Keratinocyte (primary cell): ENCODE measurements around the gene RHEX. TPM values are rescaled to one million over a fixed set of nuclear protein-coding genes. Genes with fewer than 3 reads are reported as not detected.

Experiments used
- DNase-seq: peaks from one replicate; pipeline ENCODE4 v3.0.0-alpha.2; 2011; ENCODE audit warnings: low read depth, missing footprints, low spot score
- FAIRE-seq: peaks from 2 replicates; lab custom pipeline; 2011; peaks lifted over from hg19 to GRCh38; lab: Jason Lieb, UNC
- H2AFZ ChIP-seq: 2 replicates; pipeline ENCODE4 v1.6.0; 2012; ENCODE audit warnings: low read length, control low read depth, inconsistent platforms; ENCODE audit not compliant: control insufficient read depth
- H3K27ac ChIP-seq: 2 replicates; pipeline ENCODE4 v1.5.1; 2011; ENCODE audit warnings: low read length; ENCODE audit not compliant: control insufficient read depth, insufficient read depth
- H3K27me3 ChIP-seq: 3 replicates; pipeline ENCODE4 v1.6.0; 2011; ENCODE audit warnings: low read length; ENCODE audit not compliant: control insufficient read depth, insufficient read depth; ENCODE audit errors: extremely low read depth
- H3K36me3 ChIP-seq, 2 experiments: 2 replicates in 1 of 2; 3 replicates in 1 of 2; pipeline ENCODE4 v1.5.1; 2011; ENCODE audit warnings: low read length in 2 of 2, mild to moderate bottlenecking in 1 of 2; ENCODE audit not compliant: control insufficient read depth in 2 of 2, insufficient read depth in 2 of 2; ENCODE audit errors: extremely low read depth in 1 of 2
- H3K4me1 ChIP-seq: 3 replicates; pipeline ENCODE4 v1.5.1; 2011; ENCODE audit warnings: low read length; ENCODE audit not compliant: control insufficient read depth, insufficient read depth; ENCODE audit errors: extremely low read depth
- H3K4me2 ChIP-seq: 3 replicates; pipeline ENCODE4 v1.6.0; 2011; ENCODE audit warnings: low read depth, low read length; ENCODE audit not compliant: control insufficient read depth, insufficient read depth; ENCODE audit errors: extremely low read depth
- H3K4me3 ChIP-seq, 3 experiments: fragments of 200-600 bp in 1 of 3; sonication (generic) in 1 of 3; 2 replicates in 2 of 3; 3 replicates in 1 of 3; pipeline ENCODE4 v1.5.1; 2011 to 2016; ENCODE audit warnings: low read length in 3 of 3, mild to moderate bottlenecking in 3 of 3, control low read depth in 2 of 3, inconsistent platforms in 1 of 3, low read depth in 1 of 3, mixed read lengths in 1 of 3, mixed run types in 1 of 3, moderate library complexity in 1 of 3; ENCODE audit not compliant: control insufficient read depth in 2 of 3, insufficient read depth in 2 of 3; ENCODE audit errors: extremely low read depth in 1 of 3
- H3K79me2 ChIP-seq: 2 replicates; pipeline ENCODE4 v1.6.0; 2012; ENCODE audit warnings: low read length; ENCODE audit not compliant: control insufficient read depth, insufficient read depth
- H3K9ac ChIP-seq: 3 replicates; pipeline ENCODE4 v1.6.0; 2011; ENCODE audit warnings: low read length; ENCODE audit not compliant: control insufficient read depth, insufficient read depth; ENCODE audit errors: extremely low read depth
- H3K9me1 ChIP-seq: 3 replicates; pipeline ENCODE4 v1.6.0; 2011; ENCODE audit warnings: low read length; ENCODE audit not compliant: control insufficient read depth, insufficient read depth; ENCODE audit errors: extremely low read depth
- H3K9me3 ChIP-seq: 2 replicates; pipeline ENCODE4 v1.5.1; 2012; ENCODE audit warnings: low read depth, low read length; ENCODE audit not compliant: control insufficient read depth
- H4K20me1 ChIP-seq: 3 replicates; pipeline ENCODE4 v1.6.0; 2011; ENCODE audit warnings: low read length; ENCODE audit not compliant: control insufficient read depth, insufficient read depth; ENCODE audit errors: extremely low read depth
- EZH2 ChIP-seq: IDR thresholded peaks from one replicate; pipeline ENCODE4 v1.6.1; 2012; ENCODE audit warnings: inconsistent platforms, mild to moderate bottlenecking, low read length, moderate library complexity
- dilution Hi-C: fragments of 300-500 bp; cut with MboI; formaldehyde crosslinking; loops from one replicate; pipeline ENCODE4 v1.7.0; 2020; ENCODE audit warnings: low sequenced_read_pairs; ENCODE audit not compliant: extremely low pct_ligation_motif_present
- polyA plus RNA-seq, 5 experiments: library from polyadenylated mRNA; depleted of rRNA in 3 of 5; stranded (reverse) in 3 of 5; stranded (forward) in 1 of 5; unstranded in 1 of 5; fragments of >200 nt; gene quantifications; 1 replicate in 1 of 5; 2 replicates in 3 of 5; 3 replicates in 1 of 5; pipeline versions ENCODE4 v1.2.1 to v1.2.3, GENCODE V29; 2011 to 2012; ENCODE audit warnings: missing spikeins in 2 of 5, low read depth in 1 of 5, low replicate concordance in 1 of 5
- TF ChIP-seq, protein P1 (sequence below), 3 experiments: IDR thresholded peaks in 1 of 3; conservative IDR thresholded peaks in 1 of 3; optimal IDR thresholded peaks in 1 of 3; 2 replicates in 2 of 3; 3 replicates in 1 of 3; pipeline versions ENCODE3 to v1.5.1; 2011; ENCODE audit warnings: low read length in 3 of 3, mild to moderate bottlenecking in 3 of 3, moderate library complexity in 2 of 3, control low read depth in 1 of 3, inconsistent platforms in 1 of 3; ENCODE audit not compliant: insufficient read depth in 2 of 3; ENCODE audit errors: extremely low read depth in 1 of 3

Gene RHEX
- polyA plus RNA-seq, 1 donor (not counting 4 experiments of a cell fraction or from before 2014, with no cell fraction given): not detected

DNA sequence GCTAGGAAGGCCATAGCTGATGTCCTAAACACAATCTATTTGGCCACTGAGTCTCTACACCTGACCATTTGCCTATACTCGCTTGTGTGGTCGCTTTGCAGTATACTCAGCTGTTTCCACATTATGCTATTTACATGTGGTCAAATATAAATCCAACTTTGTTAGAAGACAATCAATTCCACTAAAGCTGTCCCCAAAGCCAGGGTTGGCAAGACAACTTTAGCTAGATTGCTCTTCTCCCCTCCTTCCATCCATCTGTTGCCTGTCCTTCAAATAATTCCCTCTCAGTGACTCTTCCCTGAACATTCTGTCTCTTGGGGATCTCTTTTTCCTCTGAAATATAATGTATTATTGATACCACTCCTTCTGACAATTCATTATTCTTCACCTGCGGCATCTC is 34.1 kb downstream of the RHEX start:
- no peak for TF ChIP-seq EZH2
- TF ChIP-seq, protein P1, sequence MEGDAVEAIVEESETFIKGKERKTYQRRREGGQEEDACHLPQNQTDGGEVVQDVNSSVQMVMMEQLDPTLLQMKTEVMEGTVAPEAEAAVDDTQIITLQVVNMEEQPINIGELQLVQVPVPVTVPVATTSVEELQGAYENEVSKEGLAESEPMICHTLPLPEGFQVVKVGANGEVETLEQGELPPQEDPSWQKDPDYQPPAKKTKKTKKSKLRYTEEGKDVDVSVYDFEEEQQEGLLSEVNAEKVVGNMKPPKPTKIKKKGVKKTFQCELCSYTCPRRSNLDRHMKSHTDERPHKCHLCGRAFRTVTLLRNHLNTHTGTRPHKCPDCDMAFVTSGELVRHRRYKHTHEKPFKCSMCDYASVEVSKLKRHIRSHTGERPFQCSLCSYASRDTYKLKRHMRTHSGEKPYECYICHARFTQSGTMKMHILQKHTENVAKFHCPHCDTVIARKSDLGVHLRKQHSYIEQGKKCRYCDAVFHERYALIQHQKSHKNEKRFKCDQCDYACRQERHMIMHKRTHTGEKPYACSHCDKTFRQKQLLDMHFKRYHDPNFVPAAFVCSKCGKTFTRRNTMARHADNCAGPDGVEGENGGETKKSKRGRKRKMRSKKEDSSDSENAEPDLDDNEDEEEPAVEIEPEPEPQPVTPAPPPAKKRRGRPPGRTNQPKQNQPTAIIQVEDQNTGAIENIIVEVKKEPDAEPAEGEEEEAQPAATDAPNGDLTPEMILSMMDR (optimal IDR thresholded peaks at IDR 0.05 in 1 of 3, IDR thresholded peaks at IDR 0.05 in 1 of 3, conservative IDR thresholded peaks at IDR 0.05 in 1 of 3; ENCODE audit: extremely low read depth in 1 of 3, insufficient read depth in 2 of 3, low read length in 3 of 3): no peak
- Histone ChIP-seq H3K9ac (no peak overlapping the region), H2AFZ (no peak overlapping the region), H3K4me1 (no peaks in the 10 kb centered on the region), H3K9me1 (no peaks in the 10 kb centered on the region), H3K4me2 (no peak overlapping the region), H3K27ac (no peak overlapping the region), H3K4me3 (no peak overlapping the region), H4K20me1 (no peaks in the 10 kb centered on the region), H3K27me3 (no peaks in the 10 kb centered on the region), H3K36me3 (no peaks in the 10 kb centered on the region), H3K9me3 (no peaks in the 10 kb centered on the region), H3K79me2 (no peaks in the 10 kb centered on the region)
- dilution Hi-C loops: no loop called here
- FAIRE-seq: no peak
- DNase-seq: no peak

- H3K4me1 ChIP-seq: no peaks in the 10 kb centered on the region
- no peaks in the 10 kb centered on the region for H3K9me3 ChIP-seq
- no peaks in the 10 kb centered on the region for H4K20me1 ChIP-seq
- H3K79me2 ChIP-seq: no peaks in the 10 kb centered on the region
- H2AFZ ChIP-seq: no peak overlapping the region
- no peaks in the 10 kb centered on the region for H3K36me3 ChIP-seq
- H3K9me1 ChIP-seq: no peaks in the 10 kb centered on the region
- TF ChIP-seq EZH2: no peak
- TF ChIP-seq, protein P1 (optimal IDR thresholded peaks at IDR 0.05 in 1 of 3, IDR thresholded peaks at IDR 0.05 in 1 of 3, conservative IDR thresholded peaks at IDR 0.05 in 1 of 3; ENCODE audit: extremely low read depth in 1 of 3, insufficient read depth in 2 of 3, low read length in 3 of 3): no peak
- H3K27ac ChIP-seq: no peak overlapping the region
- DNase-seq: no peak
- no peak overlapping the region for H3K4me2 ChIP-seq
- no peak overlapping the region for H3K4me3 ChIP-seq
- no peaks in the 10 kb centered on the region for H3K27me3 ChIP-seq
- FAIRE-seq: no peak
- dilution Hi-C loops: no loop called here
- H3K9ac ChIP-seq: no peak overlapping the region
Observed at GRCh38 chr1:206089341-206089740, 36.4 kb downstream of the RHEX start.
